ENCODE measurements around the gene NEAT1.
A peak's percentile ranks its signal among the peaks of the same experiment; 100 is the strongest.

The NEAT1 gene

DNA sequence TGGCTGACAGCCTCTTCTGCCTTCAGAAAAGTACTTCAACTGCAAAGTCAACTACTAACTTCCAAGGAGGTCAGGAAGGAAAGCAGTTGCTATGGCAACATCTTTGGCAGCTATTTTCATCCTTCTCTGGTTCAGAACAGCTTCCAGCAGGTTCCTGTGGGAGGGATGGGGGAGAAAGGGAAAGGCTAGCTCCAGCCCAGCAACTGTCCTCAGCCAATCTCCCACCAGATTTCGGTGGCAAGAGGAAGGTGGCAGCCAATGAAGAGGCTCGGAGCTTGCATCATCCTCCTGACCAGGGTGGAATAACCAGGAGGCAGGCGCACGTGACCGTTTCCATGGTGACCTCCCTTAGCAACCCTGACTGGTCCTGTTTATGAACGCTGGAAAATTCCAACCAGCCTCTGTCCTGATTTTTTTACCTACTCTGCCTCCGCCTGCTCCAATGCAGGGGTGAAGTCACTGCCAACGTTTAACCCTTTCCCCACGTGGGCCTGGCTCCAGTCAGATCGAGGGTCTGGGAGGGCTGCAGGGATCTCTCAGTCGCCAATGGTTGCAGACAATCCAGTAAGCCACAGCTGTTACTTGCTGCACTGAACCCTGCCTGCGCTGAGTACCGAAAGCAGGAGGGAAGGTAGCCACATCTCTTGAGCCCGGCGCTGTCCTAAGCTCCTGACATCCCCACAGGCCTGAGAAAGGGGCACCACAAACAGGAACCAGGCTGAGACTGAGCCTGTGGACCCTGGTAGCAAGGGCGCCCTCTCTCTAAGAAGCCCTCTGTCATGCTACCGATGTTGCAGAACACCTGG lies 65.1 kb downstream of the NEAT1 start:
- peak; percentile 92 to 97 for DNase-seq

DNA sequence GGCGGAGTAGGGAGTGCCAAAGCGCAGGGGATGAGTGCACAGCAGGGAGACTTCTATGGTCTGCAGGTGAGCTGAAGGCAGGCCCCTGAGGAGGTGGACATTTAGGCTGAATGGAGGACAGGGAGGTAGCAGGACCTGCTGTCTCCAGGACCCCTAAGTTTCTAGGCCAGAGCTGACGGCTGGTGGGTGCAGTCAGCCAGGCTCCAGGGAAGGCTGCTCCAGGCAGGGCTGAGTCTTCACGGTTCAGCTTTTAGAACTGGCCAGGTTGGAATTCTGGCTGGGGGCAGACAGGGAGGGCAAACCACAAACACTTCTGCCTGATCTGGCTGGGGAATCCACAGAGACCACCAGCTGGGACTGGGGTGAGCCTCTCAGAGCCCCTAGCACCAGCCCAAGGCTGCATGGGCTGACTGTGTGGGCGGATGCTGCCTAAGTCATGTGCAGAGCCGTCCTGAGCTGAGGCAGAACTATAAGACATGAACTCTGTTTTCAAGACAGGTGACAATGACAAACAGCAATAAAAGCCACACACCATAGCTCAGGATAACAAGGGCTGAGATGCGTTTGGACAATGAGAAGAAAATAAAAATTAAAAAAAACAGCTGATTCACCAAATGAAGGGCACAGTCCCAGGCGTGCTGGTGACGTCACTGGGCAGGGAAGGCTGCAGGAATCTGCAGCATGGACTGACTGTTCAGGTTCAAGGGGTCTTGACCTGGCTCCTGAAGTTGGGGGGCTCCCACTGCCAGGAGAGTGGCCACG lies 65.9 kb downstream of the NEAT1 start:
- DNase-seq: no peak

DNA sequence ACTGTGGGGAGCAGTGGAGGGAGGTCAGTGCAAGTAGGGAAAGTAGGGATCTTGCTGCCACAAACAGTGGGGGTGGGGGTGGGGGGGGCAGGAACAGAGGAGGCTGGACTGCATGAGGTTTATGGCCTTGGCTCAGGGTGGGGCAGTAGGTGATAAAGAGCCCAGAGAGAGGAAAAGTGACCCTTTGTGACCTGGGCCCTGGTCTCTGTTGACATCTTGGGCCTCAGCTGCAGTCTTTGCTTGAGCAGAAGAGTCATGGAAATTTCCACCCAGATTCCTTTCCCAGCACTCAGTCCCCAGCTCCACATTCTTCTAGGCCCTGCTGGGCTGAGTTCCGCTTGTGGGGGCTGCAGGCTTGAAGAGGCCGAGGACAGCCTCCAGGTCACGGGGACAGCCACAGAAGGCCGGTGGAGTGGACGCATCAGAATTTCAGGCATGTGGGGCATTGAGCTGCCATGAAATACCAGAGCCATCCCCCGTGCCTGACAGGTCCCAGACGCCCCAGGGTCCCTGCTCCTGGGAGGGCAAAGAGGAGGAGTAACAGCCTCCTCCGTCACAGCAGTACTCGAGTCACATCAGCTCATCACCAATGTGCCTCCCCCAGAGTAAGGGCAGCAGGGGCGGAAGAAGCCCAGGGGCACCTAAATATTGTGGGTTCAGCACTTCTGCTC lies 66.6 kb downstream of the NEAT1 start:
- DNase-seq: no peak

DNA sequence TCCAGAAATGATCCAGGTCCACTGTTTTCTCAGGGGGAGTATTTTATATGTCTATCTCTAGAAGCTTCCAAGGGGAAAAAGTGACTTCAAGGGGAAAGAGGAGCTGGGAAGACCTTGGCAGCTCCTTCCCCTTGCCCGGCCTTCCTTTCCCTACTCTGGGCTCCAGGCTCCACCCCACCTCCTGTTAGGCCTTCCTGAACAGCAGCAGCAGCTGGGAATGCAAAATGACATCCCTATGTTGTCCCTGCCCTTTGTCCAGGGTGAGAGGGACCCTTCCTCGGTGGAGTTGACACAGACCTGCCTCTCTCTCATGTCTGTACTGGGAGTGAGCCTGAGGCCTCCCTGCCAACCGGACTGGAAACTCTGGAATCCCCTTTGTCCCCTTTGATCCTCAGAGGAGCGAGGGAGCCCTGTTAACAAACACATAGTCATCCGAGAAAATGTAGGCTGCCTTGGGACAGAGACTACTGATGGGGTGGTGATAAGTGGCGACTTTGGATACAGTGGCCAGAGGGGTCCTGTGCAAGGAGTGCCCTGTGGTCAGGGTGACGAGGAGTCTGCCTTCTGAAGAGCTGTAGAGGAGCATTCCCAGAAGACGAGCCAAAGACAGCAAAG lies 67.2 kb downstream of the NEAT1 start:
- DNase-seq: no peak

DNA sequence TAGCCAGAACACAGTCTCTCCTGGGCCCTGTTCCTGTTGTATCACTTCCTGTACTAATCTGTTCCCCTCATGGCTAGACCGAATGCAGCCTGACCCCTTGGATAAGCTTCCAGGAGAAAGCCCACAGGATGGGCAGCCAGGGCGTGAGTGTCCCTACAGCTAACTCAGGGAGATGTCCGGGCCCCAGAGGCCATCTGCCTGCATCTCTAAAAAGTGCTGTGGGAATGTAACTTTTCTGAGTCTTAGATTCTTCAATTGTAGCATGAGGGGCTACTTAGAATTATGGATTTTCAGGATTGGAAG lies 68.5 kb downstream of the NEAT1 start:
- DNase-seq: no peak

DNA sequence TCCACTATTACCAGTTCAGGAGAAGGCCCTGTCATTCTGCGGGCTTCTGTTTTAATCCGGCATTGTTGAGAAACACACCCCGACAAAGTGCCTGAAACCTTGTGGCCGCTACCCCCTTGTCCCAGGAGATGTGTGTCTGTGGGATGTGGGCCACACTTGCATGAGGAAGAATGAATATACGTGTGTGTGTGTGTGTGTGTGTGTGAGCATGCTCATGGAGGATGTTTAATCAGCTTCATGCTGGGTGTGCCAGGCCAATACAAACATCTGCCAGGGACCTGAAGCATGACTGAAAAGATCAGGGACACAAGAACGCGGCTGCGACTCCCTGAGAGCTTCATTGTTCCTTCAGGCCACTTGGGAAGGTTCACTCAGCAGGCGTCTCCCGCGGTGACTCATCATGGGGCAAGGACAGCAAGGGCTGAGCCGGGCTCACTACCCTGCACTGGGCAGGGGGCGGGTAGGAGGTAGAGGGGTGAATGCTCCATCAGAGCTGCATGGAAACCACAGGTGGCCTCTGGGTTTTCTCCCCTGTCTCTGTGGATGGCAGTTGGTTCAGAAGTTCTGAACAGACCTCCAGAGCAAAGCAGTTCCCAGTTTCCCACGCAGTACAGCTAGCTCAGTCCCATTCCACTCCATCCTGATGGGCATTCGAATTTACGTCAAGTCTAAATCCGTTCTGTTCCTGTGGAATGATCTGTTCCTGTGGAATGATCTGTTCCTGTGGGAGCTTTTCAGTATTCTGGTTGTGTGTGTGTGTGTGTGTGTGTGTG lies 69.2 kb downstream of the NEAT1 start:
- DNase-seq: peak; percentile 86 to 89

DNA sequence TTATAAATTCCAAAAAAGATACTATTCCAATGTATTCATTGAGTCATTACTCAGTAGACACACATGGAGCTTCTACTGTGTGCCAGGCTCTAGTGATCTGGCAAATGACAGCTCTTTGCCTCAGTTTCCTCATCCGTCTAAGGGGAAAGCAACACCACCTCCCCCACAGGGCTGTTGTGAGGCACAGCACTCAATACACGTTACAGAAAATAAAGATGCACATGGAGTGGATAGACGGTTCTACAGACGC lies 69.7 kb downstream of the NEAT1 start:
- no peak for DNase-seq

DNA sequence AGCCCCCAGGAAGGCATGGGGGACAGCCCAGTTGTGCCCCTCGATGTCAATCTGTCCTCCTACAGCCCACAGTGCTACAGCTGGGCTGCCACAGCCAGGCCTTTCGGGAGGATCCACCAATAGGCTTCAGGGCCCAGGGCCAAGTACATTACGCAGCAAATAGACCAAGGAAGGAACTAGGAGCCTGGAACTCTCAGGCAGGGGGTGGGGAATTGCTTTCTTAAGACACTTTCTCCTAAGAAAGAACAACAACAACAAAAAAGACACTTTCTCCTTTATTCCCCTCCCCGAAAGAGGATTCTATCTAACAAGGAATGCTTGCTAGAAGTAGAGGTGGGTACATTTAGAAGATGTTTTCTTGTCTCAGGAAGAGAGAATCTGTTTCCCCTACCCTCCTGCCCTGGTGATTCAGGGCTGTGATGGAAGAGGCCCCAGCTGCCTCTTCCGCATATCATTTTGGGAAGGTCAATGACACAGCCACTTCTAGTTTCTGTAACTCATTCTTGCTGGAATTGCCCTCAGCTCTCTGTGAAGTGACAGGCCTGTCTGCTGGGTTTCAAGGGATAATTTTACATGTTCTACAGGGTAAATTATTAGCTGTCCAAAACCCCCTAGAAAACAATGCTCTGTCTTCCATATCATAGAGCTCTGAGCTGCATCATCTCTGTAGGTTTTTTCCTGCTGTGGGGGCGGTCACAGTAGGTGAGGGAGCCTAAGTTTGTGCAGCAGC lies 70.2 kb downstream of the NEAT1 start:
- no peak for DNase-seq

DNA sequence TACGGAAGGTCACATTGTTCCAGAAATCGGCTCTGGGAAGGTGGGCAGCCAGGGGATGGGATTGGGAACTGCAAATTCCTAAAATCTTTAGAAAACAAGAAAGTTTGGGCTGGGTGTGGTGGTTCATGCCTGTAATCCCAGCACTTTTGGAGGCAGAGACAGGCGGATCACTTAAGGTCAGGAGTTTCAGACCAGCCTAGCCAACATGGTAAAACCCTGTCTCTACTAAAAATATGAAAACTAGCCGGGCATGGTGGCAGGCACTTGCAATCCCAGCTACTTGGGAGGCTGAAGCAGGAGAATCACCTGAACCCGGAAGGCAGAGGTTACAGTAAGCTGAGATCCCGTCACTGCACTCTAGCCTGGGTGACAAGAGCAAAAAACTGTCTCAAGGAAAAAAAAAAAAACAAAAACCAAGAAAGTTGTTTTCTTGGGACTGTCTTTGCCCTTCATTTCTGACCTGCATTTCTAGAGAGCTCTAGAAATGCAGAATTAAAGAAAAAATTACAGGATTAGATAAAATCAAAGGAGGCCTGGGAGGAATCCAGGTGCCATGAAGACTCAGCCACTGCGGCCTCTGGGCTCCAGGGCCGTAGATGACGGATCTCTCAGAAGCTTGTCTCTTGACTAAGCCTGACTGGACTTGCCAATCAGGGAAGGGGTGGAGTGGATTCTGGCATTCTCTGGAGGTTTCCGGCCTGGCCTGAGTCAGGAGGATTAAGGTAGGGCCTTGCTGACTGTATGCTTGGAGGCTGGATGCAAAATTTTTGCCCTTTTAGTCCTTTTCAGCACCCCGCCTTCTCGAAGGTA lies 71.0 kb downstream of the NEAT1 start:
- DNase-seq: peak; percentile 45 to 48
